GM19239 (cell line): ENCODE results near the gene CCT6A.
"Not testable (repeated sequence)": the region's sequence is repeated elsewhere in the genome, so short reads cannot be mapped to it uniquely, and the experiment has no call there.

Experiments
- DNase-seq: peaks from one replicate; pipeline ENCODE4 v3.0.0; 2011; ENCODE audit warnings: low spot score; ENCODE audit not compliant: insufficient read length
- FAIRE-seq: peaks from 2 replicates; lab custom pipeline; 2011; peaks lifted over from hg19 to GRCh38; lab: Jason Lieb, UNC

Gene CCT6A

GRCh38 chr7:56092789-56093531 is 41.4 kb downstream of the CCT6A start, which contains the start of gene PHKG1:
Gene PHKG1, minus strand, starts transcription at chr7:56092952. Its CDS starts 4,011 bp downstream, at chr7:56088941.
- FAIRE-seq (no peak), DNase-seq (no peak)

GRCh38 chr7:56097700-56098099 is 46.1 kb downstream of the CCT6A start:
- no peak for FAIRE-seq
- no peak for DNase-seq

- FAIRE-seq, DNase-seq: not testable (repeated sequence)
These were observed 46.8 kb downstream of the CCT6A start for GRCh38 chr7:56098187-56099008.

GRCh38 chr7:56099653-56100052 is 48.1 kb downstream of the CCT6A start:
- DNase-seq (no peak), FAIRE-seq (no peak)

GRCh38 chr7:56104138-56104537 is 52.6 kb downstream of the CCT6A start:
- not testable (repeated sequence) for FAIRE-seq, DNase-seq

- FAIRE-seq: no peak
- no peak for DNase-seq
These were observed 53.9 kb downstream of the CCT6A start for GRCh38 chr7:56105508-56105907.

GRCh38 chr7:56106108-56107073 is 54.8 kb downstream of the CCT6A start, which contains the start of gene CHCHD2:
Gene CHCHD2, minus strand, starts transcription at chr7:56106476. Its CDS starts 63 bp downstream, at chr7:56106413.
- DNase-seq (peak; percentile 93), FAIRE-seq (peak; percentile 93)

GRCh38 chr7:56107954-56108258 is 56.3 kb downstream of the CCT6A start:
- FAIRE-seq (no peak), DNase-seq (no peak)

GRCh38 chr7:56110611-56111010 is 59.0 kb downstream of the CCT6A start:
- no peak for FAIRE-seq

GRCh38 chr7:56112244-56112643 is 60.7 kb downstream of the CCT6A start:
- FAIRE-seq, DNase-seq: not testable (repeated sequence)

More at GRCh38 chr7:56110611-56111010, 59.0 kb downstream of the CCT6A start:
- DNase-seq: no peak
